HepG2 (cell line): ENCODE data around the gene FAM171A2. TPM values are rescaled to one million over a fixed set of nuclear protein-coding genes. Genes with fewer than 3 reads are reported as not detected.

Experiments used
- GATAD2A ChIP-seq: IDR thresholded peaks from 2 replicates; pipeline ENCODE4 v1.6.1; 2016
- GMEB1 ChIP-seq: sonication (generic); formaldehyde crosslinking; IDR thresholded peaks from 2 replicates; pipeline ENCODE4 v1.5.1; 2020; ENCODE audit warnings: missing genetic modification reagents, mild to moderate bottlenecking, borderline replicate concordance
- HIC2 ChIP-seq: sonication (generic); formaldehyde crosslinking; IDR thresholded peaks from 2 replicates; pipeline ENCODE4 v1.9.0; 2022; ENCODE audit warnings: low read depth, missing genetic modification reagents
- JARID2 ChIP-seq: sonication (generic); formaldehyde crosslinking; IDR thresholded peaks from 2 replicates; pipeline ENCODE4 v1.8.1; 2023; ENCODE audit warnings: missing genetic modification reagents, inconsistent platforms; ENCODE audit not compliant: insufficient replicate concordance
- MTF2 ChIP-seq: sonication (generic); formaldehyde crosslinking; IDR thresholded peaks from 2 replicates; pipeline ENCODE4 v1.5.0; 2020; ENCODE audit warnings: missing genetic modification reagents, borderline replicate concordance
- MXD3 ChIP-seq: IDR thresholded peaks from 2 replicates; pipeline ENCODE4 v1.6.1; 2016; ENCODE audit warnings: mild to moderate bottlenecking, missing biosample characterization, missing genetic modification reagents
- PAX8 ChIP-seq: sonication (generic); formaldehyde crosslinking; IDR thresholded peaks from 2 replicates; pipeline ENCODE4 v1.8.0; 2022; ENCODE audit warnings: mild to moderate bottlenecking, missing genetic modification reagents, borderline replicate concordance
- POLR2G ChIP-seq: fragments of 200-400 bp; formaldehyde crosslinking; IDR thresholded peaks from 2 replicates; pipeline ENCODE4 v1.6.1; 2018; ENCODE audit warnings: mild to moderate bottlenecking, low read depth, low read length, moderate library complexity
- REPIN1 ChIP-seq: sonication (generic); formaldehyde crosslinking; IDR thresholded peaks from 2 replicates; pipeline ENCODE4 v1.8.0; 2022; ENCODE audit warnings: missing genetic modification reagents, low read depth, mild to moderate bottlenecking, borderline replicate concordance
- ZNF160 ChIP-seq: sonication (generic); formaldehyde crosslinking; IDR thresholded peaks from 2 replicates; pipeline ENCODE4 v1.8.0; 2022; ENCODE audit warnings: mild to moderate bottlenecking, inconsistent platforms, missing genetic modification reagents
- ZNF234 ChIP-seq: sonication (generic); formaldehyde crosslinking; conservative IDR thresholded peaks from 2 replicates; pipeline ENCODE4 v1.5.1; 2020; ENCODE audit warnings: mild to moderate bottlenecking, missing genetic modification reagents
- ZNF263 ChIP-seq: sonication (generic); formaldehyde crosslinking; IDR thresholded peaks from 2 replicates; pipeline ENCODE4 v1.4.0; 2020; ENCODE audit warnings: missing genetic modification reagents
- ZNF331 ChIP-seq: sonication (generic); formaldehyde crosslinking; IDR thresholded peaks from 2 replicates; pipeline ENCODE4 v1.4.0; 2020; ENCODE audit warnings: missing genetic modification reagents
- ZNF451 ChIP-seq: sonication (generic); formaldehyde crosslinking; IDR thresholded peaks from 2 replicates; pipeline ENCODE4 v1.5.0; 2020; ENCODE audit warnings: mild to moderate bottlenecking, missing genetic modification reagents
- polyA plus RNA-seq, 8 experiments: library from polyadenylated mRNA; depleted of rRNA in 3 of 8; stranded (reverse) in 7 of 8; unstranded in 1 of 8; fragments of >200 nt; fragmentation: Illumina TruSeq in 4 of 8; extraction: Trizol in 4 of 8; gene quantifications; 2 replicates each; pipeline versions ENCODE4 v1.2.1 to v1.2.3, GENCODE V29; 2011 to 2016; ENCODE audit warnings: low read depth in 4 of 8, missing spikeins in 1 of 8, mixed read lengths in 1 of 8; ENCODE audit not compliant: insufficient read depth in 1 of 8
- total RNA-seq, 5 experiments: library from RNA; depleted of rRNA; stranded (reverse); fragments of >200 nt; fragmentation: Illumina TruSeq; extraction: Trizol; gene quantifications; 2 replicates each; pipeline ENCODE4 v1.2.3, GENCODE V29; 2016; ENCODE audit warnings: low read depth in 1 of 5
- TF ChIP-seq, protein P1 (sequence below): sonication (generic); formaldehyde crosslinking; IDR thresholded peaks from 2 replicates; pipeline ENCODE4 v1.5.0; 2020; ENCODE audit warnings: mild to moderate bottlenecking, missing genetic modification reagents
- TF ChIP-seq, protein P2 (sequence below): sonication (generic); formaldehyde crosslinking; IDR thresholded peaks from 2 replicates; pipeline ENCODE4 v1.4.0; 2020; ENCODE audit warnings: missing genetic modification reagents, borderline replicate concordance
- TF ChIP-seq, protein P3 (sequence below): sonication (generic); formaldehyde crosslinking; IDR thresholded peaks from 2 replicates; pipeline ENCODE4; 2020; ENCODE audit warnings: missing genetic modification reagents, mild to moderate bottlenecking, borderline replicate concordance

The FAM171A2 gene
- total and polyA plus RNA-seq, 2 of the 13 experiments (the other 11 are each of a cell fraction or from before 2014, with no cell fraction given): 1.8 to 3.6 TPM

DNA sequence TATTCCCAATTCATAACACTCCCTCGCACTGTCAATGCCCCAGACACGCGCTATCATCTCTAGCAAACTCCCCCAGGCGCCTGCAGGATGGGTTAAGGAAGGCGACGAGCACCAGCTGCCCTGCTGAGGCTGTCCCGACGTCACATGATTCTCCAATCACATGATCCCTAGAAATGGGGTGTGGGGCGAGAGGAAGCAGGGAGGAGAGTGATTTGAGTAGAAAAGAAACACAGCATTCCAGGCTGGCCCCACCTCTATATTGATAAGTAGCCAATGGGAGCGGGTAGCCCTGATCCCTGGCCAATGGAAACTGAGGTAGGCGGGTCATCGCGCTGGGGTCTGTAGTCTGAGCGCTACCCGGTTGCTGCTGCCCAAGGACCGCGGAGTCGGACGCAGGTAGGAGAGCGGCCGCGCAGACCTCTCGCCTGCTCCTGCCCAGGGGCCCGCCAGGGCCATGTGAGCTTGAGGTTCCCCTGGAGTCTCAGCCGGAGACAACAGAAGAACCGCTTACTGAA lies 18.7 kb downstream of the FAM171A2 start, which contains the start of gene GRN (continued):
- TF ChIP-seq POLR2G (peak; percentile 98), ZNF451 (CRISPR knock-in tag) (no peak), GATAD2A (CRISPR knock-in tag) (peak; percentile 84), ZNF263 (CRISPR knock-in tag) (no peak; the same call in none of the 2 replicates), ZNF234 (no peak), REPIN1 (CRISPR knock-in tag) (0 out of 2 replicates have a peak, but pooled peaks have one; percentile 21), ZNF160 (CRISPR knock-in tag) (peak; percentile 78; the same call in 1 of the 2 replicates), MTF2 (CRISPR knock-in tag) (no peak), GMEB1 (CRISPR knock-in tag) (peak; percentile 71), MXD3 (peak; percentile 82), JARID2 (CRISPR knock-in tag) (peak; percentile 55), HIC2 (0 out of 2 replicates have a peak, but pooled peaks have one; percentile 16), PAX8 (no peak), ZNF331 (CRISPR knock-in tag) (peak; percentile 84; the same call in 1 of the 2 replicates)
- TF ChIP-seq, protein P1, sequence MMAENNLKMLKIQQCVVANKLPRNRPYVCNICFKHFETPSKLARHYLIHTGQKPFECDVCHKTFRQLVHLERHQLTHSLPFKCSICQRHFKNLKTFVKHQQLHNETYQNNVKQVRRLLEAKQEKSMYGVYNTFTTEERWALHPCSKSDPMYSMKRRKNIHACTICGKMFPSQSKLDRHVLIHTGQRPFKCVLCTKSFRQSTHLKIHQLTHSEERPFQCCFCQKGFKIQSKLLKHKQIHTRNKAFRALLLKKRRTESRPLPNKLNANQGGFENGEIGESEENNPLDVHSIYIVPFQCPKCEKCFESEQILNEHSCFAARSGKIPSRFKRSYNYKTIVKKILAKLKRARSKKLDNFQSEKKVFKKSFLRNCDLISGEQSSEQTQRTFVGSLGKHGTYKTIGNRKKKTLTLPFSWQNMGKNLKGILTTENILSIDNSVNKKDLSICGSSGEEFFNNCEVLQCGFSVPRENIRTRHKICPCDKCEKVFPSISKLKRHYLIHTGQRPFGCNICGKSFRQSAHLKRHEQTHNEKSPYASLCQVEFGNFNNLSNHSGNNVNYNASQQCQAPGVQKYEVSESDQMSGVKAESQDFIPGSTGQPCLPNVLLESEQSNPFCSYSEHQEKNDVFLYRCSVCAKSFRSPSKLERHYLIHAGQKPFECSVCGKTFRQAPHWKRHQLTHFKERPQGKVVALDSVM: peak; percentile 75; the same call in 1 of the 2 replicates
- TF ChIP-seq, protein P2, sequence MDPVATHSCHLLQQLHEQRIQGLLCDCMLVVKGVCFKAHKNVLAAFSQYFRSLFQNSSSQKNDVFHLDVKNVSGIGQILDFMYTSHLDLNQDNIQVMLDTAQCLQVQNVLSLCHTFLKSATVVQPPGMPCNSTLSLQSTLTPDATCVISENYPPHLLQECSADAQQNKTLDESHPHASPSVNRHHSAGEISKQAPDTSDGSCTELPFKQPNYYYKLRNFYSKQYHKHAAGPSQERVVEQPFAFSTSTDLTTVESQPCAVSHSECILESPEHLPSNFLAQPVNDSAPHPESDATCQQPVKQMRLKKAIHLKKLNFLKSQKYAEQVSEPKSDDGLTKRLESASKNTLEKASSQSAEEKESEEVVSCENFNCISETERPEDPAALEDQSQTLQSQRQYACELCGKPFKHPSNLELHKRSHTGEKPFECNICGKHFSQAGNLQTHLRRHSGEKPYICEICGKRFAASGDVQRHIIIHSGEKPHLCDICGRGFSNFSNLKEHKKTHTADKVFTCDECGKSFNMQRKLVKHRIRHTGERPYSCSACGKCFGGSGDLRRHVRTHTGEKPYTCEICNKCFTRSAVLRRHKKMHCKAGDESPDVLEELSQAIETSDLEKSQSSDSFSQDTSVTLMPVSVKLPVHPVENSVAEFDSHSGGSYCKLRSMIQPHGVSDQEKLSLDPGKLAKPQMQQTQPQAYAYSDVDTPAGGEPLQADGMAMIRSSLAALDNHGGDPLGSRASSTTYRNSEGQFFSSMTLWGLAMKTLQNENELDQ: peak; percentile 83; the same call in 1 of the 2 replicates
- TF ChIP-seq, protein P3, sequence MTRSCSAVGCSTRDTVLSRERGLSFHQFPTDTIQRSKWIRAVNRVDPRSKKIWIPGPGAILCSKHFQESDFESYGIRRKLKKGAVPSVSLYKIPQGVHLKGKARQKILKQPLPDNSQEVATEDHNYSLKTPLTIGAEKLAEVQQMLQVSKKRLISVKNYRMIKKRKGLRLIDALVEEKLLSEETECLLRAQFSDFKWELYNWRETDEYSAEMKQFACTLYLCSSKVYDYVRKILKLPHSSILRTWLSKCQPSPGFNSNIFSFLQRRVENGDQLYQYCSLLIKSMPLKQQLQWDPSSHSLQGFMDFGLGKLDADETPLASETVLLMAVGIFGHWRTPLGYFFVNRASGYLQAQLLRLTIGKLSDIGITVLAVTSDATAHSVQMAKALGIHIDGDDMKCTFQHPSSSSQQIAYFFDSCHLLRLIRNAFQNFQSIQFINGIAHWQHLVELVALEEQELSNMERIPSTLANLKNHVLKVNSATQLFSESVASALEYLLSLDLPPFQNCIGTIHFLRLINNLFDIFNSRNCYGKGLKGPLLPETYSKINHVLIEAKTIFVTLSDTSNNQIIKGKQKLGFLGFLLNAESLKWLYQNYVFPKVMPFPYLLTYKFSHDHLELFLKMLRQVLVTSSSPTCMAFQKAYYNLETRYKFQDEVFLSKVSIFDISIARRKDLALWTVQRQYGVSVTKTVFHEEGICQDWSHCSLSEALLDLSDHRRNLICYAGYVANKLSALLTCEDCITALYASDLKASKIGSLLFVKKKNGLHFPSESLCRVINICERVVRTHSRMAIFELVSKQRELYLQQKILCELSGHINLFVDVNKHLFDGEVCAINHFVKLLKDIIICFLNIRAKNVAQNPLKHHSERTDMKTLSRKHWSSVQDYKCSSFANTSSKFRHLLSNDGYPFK (CRISPR knock-in tag): no peak
